Activated T-cell treated with anti-CD3 and anti-CD28 coated beads, Interleukin-2, amount 50 U/mL, for 72 hours (primary cell): Measurements from ENCODE around the gene GSE1. TPM values are rescaled to one million over a fixed set of nuclear protein-coding genes. Genes with fewer than 3 reads are reported as not detected.

Experiments used
- ATAC-seq, 2 donors: fragments of 150-1000 bp; cut with Tn5 transposase; replicated peaks in 1 of 2; 2 replicates each; pipeline ENCODE4 v1.10.0; 2021; ENCODE audit warnings: moderate library complexity in 2 of 2, mild to moderate bottlenecking in 1 of 2
- DNase-seq, 2 donors: peaks; one replicate each; pipeline ENCODE4 v3.0.0; 2021 to 2022; ENCODE audit warnings: mixed read lengths in 1 of 2
- H3K27ac Mint-ChIP-seq: one replicate; pipeline ENCODE4 v1.8.0; 2022; ENCODE audit warnings: mild to moderate bottlenecking, moderate library complexity, mixed read lengths
- H3K27me3 Mint-ChIP-seq: one replicate; pipeline ENCODE4 v1.8.0; 2022; ENCODE audit warnings: low read depth, mixed read lengths
- H3K36me3 Mint-ChIP-seq, 2 donors: one replicate each; pipeline ENCODE4 v1.8.0; 2022; ENCODE audit warnings: mixed read lengths in 2 of 2, mild to moderate bottlenecking in 1 of 2; ENCODE audit not compliant: insufficient read depth in 2 of 2
- H3K4me1 Mint-ChIP-seq: one replicate; pipeline ENCODE4 v1.8.0; 2022; ENCODE audit warnings: low read depth, mixed read lengths
- H3K4me3 Mint-ChIP-seq, 2 donors: one replicate each; pipeline ENCODE4 v1.8.0; 2022; ENCODE audit warnings: mild to moderate bottlenecking in 2 of 2, mixed read lengths in 2 of 2, moderate library complexity in 2 of 2
- H3K9me3 Mint-ChIP-seq, 2 donors: one replicate each; pipeline ENCODE4 v1.8.0; 2022; ENCODE audit warnings: mixed read lengths in 2 of 2
- total RNA-seq, 2 donors: library from RNA; stranded (reverse); gene quantifications; one replicate each; pipeline ENCODE4 v1.2.3, GENCODE V29; 2022

GSE1 gene
- total RNA-seq, 2 donors from 2014 or later: 26.7 to 30.9 TPM

GRCh38 chr16:85608515-85608885 lies 4.6 kb upstream of the GSE1 start:
- Mint-ChIP-seq H3K4me1 (peaks cover 26% of the 10 kb centered on the region), H3K4me3 (no peak overlapping the region), H3K27ac (no peak overlapping the region), H3K9me3 (no peaks in the 10 kb centered on the region), H3K36me3 (no peaks in the 10 kb centered on the region), H3K27me3 (no peaks in the 10 kb centered on the region)
- ATAC-seq (no peak), DNase-seq (no peak)

- no peak for DNase-seq
- no peak overlapping the region for H3K4me3 Mint-ChIP-seq
- no peaks in the 10 kb centered on the region for H3K36me3 Mint-ChIP-seq
- H3K9me3 Mint-ChIP-seq: no peaks in the 10 kb centered on the region
- ATAC-seq: no peak
- no peak overlapping the region for H3K27ac Mint-ChIP-seq
- peaks cover 26% of the 10 kb centered on the region for H3K4me1 Mint-ChIP-seq
- H3K27me3 Mint-ChIP-seq: no peaks in the 10 kb centered on the region
Observed at GRCh38 chr16:85608887-85609286, 4.2 kb upstream of the GSE1 start.

- Mint-ChIP-seq H3K4me3 (no peak overlapping the region), H3K36me3 (no peaks in the 10 kb centered on the region), H3K9me3 (no peaks in the 10 kb centered on the region), H3K27me3 (no peaks in the 10 kb centered on the region), H3K27ac (no peak overlapping the region), H3K4me1 (peaks cover 26% of the 10 kb centered on the region)
- no peak for ATAC-seq
- no peak for DNase-seq
Observed at GRCh38 chr16:85609539-85609938, 3.6 kb upstream of the GSE1 start.

GRCh38 chr16:85610059-85610445 lies 3.1 kb upstream of the GSE1 start:
- ATAC-seq (no peak), DNase-seq (peak in 1 of 2 donors; percentile 8)
- Mint-ChIP-seq H3K27me3 (no peaks in the 10 kb centered on the region), H3K4me1 (peaks cover 27% of the 10 kb centered on the region), H3K27ac (no peak overlapping the region), H3K36me3 (no peaks in the 10 kb centered on the region), H3K4me3 (peak overlapping the region; percentile 75 to 79), H3K9me3 (no peaks in the 10 kb centered on the region)

GRCh38 chr16:85610446-85611193 lies 2.5 kb upstream of the GSE1 start:
- Mint-ChIP-seq H3K9me3 (no peaks in the 10 kb centered on the region), H3K27me3 (no peaks in the 10 kb centered on the region), H3K4me1 (peaks cover 33% of the 10 kb centered on the region), H3K4me3 (peak overlapping the region; percentile 75 to 79), H3K27ac (no peak overlapping the region), H3K36me3 (no peaks in the 10 kb centered on the region)
- DNase-seq (peak; percentile 88 to 93), ATAC-seq (peak; percentile 58 to 74)

- no peak for ATAC-seq
- no peak for DNase-seq
- Mint-ChIP-seq H3K9me3 (no peaks in the 10 kb centered on the region), H3K27ac (no peak overlapping the region), H3K27me3 (no peaks in the 10 kb centered on the region), H3K4me3 (peak overlapping the region; percentile 75 to 79), H3K4me1 (peaks cover 38% of the 10 kb centered on the region), H3K36me3 (no peaks in the 10 kb centered on the region)
Observed at GRCh38 chr16:85611194-85611443, 2.0 kb upstream of the GSE1 start.

- H3K4me3 Mint-ChIP-seq: peak overlapping the region; percentile 74 to 82
- no peaks in the 10 kb centered on the region for H3K36me3 Mint-ChIP-seq
- no peak overlapping the region for H3K27ac Mint-ChIP-seq
- H3K4me1 Mint-ChIP-seq: peaks cover 41% of the 10 kb centered on the region
- H3K27me3 Mint-ChIP-seq: no peaks in the 10 kb centered on the region
- DNase-seq (peak; percentile 58 to 64), ATAC-seq (peak; percentile 14 to 33)
- no peaks in the 10 kb centered on the region for H3K9me3 Mint-ChIP-seq
Observed at GRCh38 chr16:85611444-85612190, 1.5 kb upstream of the GSE1 start.

GRCh38 chr16:85612191-85612800 lies 826 bp upstream of the GSE1 start:
- Mint-ChIP-seq H3K27ac (no peak overlapping the region), H3K9me3 (no peaks in the 10 kb centered on the region), H3K4me3 (peak overlapping the region; percentile 74 to 82), H3K4me1 (peaks cover 48% of the 10 kb centered on the region), H3K27me3 (no peaks in the 10 kb centered on the region), H3K36me3 (no peaks in the 10 kb centered on the region)
- DNase-seq (peak; percentile 40 to 53), ATAC-seq (peak; percentile 6)

- H3K27me3 Mint-ChIP-seq: no peaks in the 10 kb centered on the region
Observed at GRCh38 chr16:85613604-85614337, 649 bp downstream of the GSE1 start.

GRCh38 chr16:85614338-85615013 lies 1.4 kb downstream of the GSE1 start:
- H3K36me3 Mint-ChIP-seq: no peaks in the 10 kb centered on the region
- no peaks in the 10 kb centered on the region for H3K9me3 Mint-ChIP-seq
- H3K4me1 Mint-ChIP-seq: peaks cover 43% of the 10 kb centered on the region
- H3K27ac Mint-ChIP-seq: no peak overlapping the region
- ATAC-seq (no peak), DNase-seq (peak in 1 of 2 donors; percentile 8)
- no peaks in the 10 kb centered on the region for H3K27me3 Mint-ChIP-seq
- peak overlapping the region; percentile 75 for H3K4me3 Mint-ChIP-seq

More at GRCh38 chr16:85613604-85614337, 649 bp downstream of the GSE1 start:
- Mint-ChIP-seq H3K27ac (no peak overlapping the region), H3K4me1 (peaks cover 50% of the 10 kb centered on the region), H3K36me3 (no peaks in the 10 kb centered on the region), H3K4me3 (peak overlapping the region; percentile 75 to 82), H3K9me3 (no peaks in the 10 kb centered on the region)
- no peak for ATAC-seq
- DNase-seq: peak in 1 of 2 donors; percentile 28

- Mint-ChIP-seq H3K4me3 (peak overlapping the region; percentile 75), H3K36me3 (no peaks in the 10 kb centered on the region), H3K27ac (no peak overlapping the region), H3K9me3 (no peaks in the 10 kb centered on the region), H3K4me1 (peaks cover 35% of the 10 kb centered on the region), H3K27me3 (no peaks in the 10 kb centered on the region)
- peak; percentile 38 to 48 for ATAC-seq
- DNase-seq: peak; percentile 66 to 81
Observed at GRCh38 chr16:85615014-85615851, 2.1 kb downstream of the GSE1 start.
